DLD1 (cell line): ENCODE measurements around the gene ATP7B.
"Not testable (repeated sequence)": the region's sequence is repeated elsewhere in the genome, so short reads cannot be mapped to it uniquely, and the experiment has no call there.

Experiments used
- in situ Hi-C: cut with HindIII; loops from 2 replicates; pipeline ENCODE4 v1.10.0; 2017; ENCODE audit warnings: low sequenced_read_pairs

The ATP7B gene

DNA sequence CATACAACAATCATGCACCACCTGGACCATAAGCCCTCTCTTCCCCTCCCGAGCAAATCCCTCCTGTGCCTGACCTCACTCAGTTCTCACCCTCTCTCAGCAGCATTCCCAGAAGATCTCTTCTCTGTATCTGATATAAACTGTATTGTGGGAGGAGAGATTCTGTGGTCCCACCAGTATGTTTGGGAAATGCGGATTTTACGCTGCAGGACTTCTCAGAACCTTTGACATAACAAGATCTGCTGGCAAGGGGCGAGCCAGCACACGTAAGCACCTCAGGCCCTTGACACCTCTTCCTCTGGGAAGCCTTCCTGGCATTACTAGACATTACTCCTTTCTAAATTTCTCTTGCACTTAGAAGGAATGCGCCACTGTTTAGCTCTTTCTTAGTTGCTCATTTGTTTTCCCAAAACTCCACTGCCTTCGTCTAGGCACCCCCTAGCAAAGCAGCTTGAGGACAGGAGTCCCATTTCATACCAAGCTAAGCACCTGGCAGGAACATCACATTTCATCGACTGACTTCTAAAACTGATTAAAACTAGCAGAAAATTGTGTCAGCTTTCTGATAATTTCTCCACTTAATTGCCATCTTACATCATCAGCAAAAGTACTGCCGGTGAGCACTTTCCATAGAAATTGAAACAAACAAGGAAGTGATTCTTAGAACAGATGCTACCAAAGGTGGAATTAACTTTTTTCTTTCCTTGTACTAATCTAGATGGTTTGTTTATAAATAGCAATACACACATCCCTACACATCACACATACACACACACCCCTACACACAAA lies 86.3 kb downstream of the ATP7B start:
- in situ Hi-C loops: no loop called here

DNA sequence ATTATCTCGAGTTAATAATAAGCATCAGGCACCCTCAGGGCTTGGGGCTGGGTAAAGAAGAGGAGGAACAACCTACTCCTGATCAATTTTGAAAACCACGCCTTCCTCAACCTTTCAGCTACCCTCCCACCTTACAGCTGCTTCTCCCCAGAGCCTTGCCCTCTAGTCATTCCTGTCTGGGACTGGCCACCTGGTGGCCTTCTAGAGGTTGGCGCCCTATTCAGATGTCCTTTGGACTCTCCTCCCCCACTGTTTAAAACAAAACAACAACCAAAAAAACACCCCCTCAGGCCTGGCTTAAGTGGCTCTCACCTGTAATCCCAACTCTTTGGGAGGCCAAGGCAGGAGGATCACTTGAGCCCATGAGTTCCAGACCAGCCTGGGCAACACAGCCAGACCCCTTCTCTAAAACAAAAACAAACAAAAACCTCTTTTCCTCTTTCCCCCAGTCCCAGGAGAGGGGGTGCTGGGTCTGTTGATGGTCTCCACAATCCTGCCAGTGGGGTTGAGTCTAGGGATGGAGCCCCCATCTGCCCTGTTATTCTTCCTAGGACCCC lies 87.2 kb downstream of the ATP7B start:
- in situ Hi-C loops: no loop called here

GRCh38 chr13:51922771-51923480 lies 88.3 kb downstream of the ATP7B start:
- in situ Hi-C loops: no loop called here

DNA sequence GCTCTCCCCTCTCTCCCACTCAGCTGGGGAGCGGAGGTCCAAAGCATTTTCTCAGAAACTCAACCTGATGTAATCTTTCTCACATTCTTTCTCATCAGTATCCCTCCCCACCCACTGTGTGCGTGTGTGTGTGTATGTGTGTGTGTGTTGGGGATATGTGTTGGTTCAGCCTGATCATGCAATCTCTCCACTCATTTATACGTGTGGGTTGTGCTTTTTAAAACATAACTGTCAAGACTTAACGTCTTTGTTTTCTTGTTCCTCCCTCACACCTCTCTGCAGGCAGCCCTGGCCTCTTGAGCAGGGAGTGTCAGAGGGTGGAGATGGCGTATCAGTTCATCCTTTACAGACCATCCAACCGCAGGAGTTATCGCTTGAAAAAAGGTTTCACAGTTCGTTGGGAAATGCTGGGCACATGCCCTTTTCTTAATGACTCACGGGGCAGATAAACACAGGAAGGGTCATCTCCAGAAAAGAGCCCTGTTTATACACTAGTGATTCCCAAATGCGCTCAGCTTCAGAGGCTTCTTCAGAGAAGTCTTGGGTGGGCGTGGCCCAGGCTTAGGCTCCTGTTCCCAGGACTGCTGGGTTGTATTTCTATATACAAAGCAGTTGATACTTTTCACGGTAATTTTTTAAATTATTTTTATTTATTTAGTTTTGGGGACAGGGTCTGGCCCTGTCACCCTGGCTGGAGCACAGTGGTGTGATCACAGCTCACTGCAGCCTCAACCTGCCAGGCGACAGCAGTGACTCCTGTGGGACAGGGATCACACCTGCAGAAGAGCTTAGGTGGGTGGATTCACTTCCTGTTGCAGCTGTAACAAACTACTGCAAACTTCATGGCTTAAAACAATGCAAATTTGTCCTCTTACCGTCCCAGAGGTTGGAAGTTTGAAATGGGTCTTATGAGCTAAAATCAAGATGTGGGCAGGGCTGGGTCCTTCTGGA lies 89.2 kb downstream of the ATP7B start:
- in situ Hi-C loops: no loop called here

GRCh38 chr13:51920786-51921185 lies 90.5 kb downstream of the ATP7B start:
- in situ Hi-C loops: no loop called here

- in situ Hi-C loops: no loop called here
Measured at GRCh38 chr13:51920267-51920666, 91.0 kb downstream of the ATP7B start.

DNA sequence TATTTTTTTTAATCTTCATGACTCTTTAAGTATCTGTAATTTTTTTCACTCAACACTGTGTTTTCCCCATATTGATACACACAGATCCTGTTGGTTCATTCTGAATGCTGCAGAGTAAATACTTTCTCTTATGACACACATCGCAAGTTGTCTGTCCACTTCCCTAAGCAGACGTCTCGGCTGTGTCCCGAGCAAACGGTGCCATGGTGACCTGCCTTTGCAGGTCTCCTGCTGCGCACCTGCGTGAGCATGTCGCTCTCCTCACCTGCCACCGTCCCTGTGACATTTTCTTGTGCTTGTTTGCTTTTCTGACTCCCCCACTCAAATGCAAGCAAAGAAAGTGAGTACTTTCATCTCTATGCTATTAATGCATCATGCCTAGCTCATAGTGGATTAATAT lies 91.7 kb downstream of the ATP7B start:
- in situ Hi-C loops: no loop called here

- in situ Hi-C loops: no loop called here
Measured at GRCh38 chr13:51916962-51917361, 94.3 kb downstream of the ATP7B start.

GRCh38 chr13:51916051-51916818 lies 95.0 kb downstream of the ATP7B start:
- in situ Hi-C loops: no loop called here

- in situ Hi-C loops: no loop called here
Measured at GRCh38 chr13:51914137-51914493, 97.1 kb downstream of the ATP7B start.

- in situ Hi-C loops: no loop called here
Measured at GRCh38 chr13:51913421-51914136, 97.7 kb downstream of the ATP7B start.

DNA sequence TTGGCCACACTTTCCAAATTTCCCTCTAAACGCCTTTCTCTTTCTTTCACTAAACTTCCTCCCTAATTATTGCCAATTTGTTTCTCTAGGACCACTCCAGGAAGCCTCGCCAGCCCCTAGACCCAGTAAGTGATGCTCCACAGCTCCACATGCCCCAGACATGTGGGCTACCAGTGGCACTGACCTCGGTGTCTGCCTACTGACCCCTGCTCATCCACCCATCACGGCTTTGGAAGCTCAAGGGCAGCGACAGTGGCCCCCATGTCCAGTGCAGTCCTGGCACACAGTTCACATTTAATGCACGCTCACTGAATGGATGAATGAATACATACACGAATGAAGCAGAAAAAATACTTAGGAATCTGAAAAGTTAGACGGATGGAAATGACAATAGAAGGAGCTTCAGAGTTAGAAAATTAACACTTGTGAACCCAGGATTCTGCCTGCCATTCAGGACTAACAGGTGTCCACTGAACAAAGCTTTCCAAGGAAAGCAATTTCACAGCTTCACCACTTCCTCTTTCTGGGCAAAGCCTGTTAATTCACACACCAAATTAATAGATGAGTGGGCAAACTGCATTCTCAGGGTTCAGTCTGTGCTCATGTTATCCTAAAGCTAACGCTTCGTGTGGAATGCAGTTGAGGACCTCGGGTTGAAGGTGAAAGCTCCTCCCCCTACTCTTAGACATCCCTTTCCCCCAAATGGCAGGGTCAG lies 98.6 kb downstream of the ATP7B start:
- in situ Hi-C loops: no loop called here

DNA sequence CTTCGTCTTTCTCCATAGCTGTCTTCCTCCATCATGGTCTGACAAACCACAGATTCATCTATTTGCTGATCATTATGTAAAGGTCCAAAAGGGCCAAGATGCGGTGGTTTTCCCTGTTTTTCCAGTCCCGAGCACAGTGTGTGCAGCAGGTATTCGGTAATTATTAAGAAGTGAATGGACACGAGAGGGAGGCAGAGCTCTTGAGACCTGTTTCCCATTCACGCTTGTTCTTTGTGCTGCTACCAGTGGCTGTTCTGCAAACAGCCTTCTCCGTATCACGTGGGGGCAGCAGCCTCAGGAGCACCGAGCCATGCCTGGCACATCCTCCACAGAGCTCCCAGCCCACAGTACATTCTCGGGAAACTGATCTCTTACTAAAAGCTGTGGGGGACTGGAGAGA lies 99.2 kb downstream of the ATP7B start:
- in situ Hi-C loops: no loop called here

DNA sequence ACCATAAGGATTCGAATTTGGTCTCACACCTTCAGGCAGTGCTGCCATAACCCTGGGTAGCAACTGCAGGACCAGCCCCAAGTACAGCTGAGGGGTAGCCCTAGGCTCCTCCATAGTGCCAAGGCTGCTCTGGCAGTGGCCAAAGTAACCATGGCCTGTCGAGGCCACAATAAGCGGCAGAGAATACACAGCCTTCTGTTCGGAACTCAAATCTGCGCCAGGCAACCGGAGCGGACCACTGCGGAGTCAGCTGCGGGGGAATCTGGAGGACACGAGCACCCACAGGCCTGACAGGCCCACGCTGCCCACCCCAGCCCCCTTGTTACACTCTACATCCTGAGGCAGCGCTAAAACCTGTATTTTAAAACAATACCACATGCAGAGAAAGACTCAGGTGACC lies 100.7 kb downstream of the ATP7B start:
- in situ Hi-C loops: no loop called here

- in situ Hi-C loops: not testable (repeated sequence)
Measured at GRCh38 chr13:51909265-51909664, 102.0 kb downstream of the ATP7B start.

DNA sequence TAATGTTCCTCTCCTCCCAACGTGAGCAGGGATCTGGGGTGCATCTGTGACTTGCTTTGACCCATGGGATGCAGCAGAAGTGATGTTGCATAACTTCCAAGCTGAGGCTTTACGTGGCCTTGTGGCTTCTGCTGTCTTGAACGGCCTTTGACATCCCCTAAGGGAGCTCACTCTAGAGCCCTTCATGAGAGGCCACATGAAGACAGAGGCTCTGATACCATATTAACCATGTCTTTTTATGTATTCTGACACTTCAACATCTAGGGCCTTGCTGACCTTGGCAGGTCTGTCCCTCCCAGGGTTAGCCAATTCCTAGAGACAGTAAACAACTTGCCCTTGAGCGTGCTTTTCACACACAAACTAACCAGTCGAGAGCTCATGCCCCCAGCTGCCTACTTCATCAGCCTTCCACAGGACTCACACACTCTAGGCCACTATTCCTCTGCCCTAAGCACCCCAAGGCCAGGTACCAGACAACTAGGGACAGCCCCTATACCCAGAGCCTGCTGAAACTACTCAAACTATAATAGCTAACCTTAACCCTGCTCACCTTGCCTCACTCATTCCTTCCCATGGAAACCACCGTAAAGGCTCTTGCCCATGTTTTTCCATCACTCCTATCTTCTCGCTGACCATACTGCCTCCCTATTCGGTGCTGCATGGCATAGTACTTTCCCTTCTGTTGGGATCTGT lies 104.1 kb downstream of the ATP7B start:
- in situ Hi-C loops: no loop called here

DNA sequence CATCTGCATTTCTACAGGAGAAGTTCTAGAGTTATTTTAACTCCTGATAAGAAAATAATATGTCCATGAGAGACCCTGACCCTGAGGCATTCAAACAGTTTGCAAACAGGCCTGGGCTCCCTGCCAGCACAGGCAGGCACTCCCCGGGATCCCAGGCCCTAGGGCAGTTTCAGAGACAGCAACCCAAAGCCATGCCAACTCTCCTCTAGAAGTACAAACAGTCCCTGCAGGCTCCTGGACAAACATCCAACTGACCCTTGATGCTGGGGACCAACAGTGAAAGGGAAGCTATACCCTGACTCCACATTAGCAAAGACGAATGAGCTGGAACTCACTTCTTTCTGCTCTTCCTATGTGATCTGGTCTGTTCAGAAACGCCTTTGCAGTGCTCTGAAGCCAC lies 104.7 kb downstream of the ATP7B start:
- in situ Hi-C loops: no loop called here

- in situ Hi-C loops: no loop called here
Measured at GRCh38 chr13:51905787-51906186, 105.5 kb downstream of the ATP7B start.

GRCh38 chr13:51902776-51903175 lies 108.5 kb downstream of the ATP7B start:
- in situ Hi-C loops: no loop called here
